Duodenal mucosa (tissue), 2 donors: ENCODE measurements around the gene LEO1.

Source experiments
- H3K27ac ChIP-seq: one replicate; pipeline ENCODE4 v1.7.0; 2013; ENCODE audit warnings: low read depth, low read length
- H3K27me3 ChIP-seq, 2 donors: one replicate each; pipeline ENCODE4 v1.7.0; 2013; ENCODE audit warnings: low read length in 2 of 2, control low read depth in 1 of 2; ENCODE audit not compliant: insufficient read depth in 2 of 2, control insufficient read depth in 1 of 2
- H3K36me3 ChIP-seq, 2 donors: one replicate each; pipeline ENCODE4 v1.7.0; 2013; ENCODE audit warnings: low read length in 2 of 2, control low read depth in 1 of 2; ENCODE audit not compliant: insufficient read depth in 2 of 2, control insufficient read depth in 1 of 2
- H3K4me1 ChIP-seq, 2 donors: one replicate each; pipeline ENCODE4 v1.7.0; 2013; ENCODE audit warnings: low read length in 2 of 2, control low read depth in 1 of 2; ENCODE audit not compliant: insufficient read depth in 2 of 2, control insufficient read depth in 1 of 2
- H3K4me3 ChIP-seq, 2 donors: one replicate each; pipeline ENCODE4 v1.7.0; 2013; ENCODE audit warnings: low read length in 2 of 2, low read depth in 1 of 2
- H3K9ac ChIP-seq, 2 donors: one replicate each; pipeline ENCODE4 v1.7.0; 2013; ENCODE audit warnings: low read length in 2 of 2, low read depth in 1 of 2
- H3K9me3 ChIP-seq, 2 donors: one replicate each; pipeline ENCODE4 v1.7.0; 2013; ENCODE audit warnings: low read length in 2 of 2, control low read depth in 1 of 2; ENCODE audit not compliant: control insufficient read depth in 1 of 2

LEO1 gene

DNA sequence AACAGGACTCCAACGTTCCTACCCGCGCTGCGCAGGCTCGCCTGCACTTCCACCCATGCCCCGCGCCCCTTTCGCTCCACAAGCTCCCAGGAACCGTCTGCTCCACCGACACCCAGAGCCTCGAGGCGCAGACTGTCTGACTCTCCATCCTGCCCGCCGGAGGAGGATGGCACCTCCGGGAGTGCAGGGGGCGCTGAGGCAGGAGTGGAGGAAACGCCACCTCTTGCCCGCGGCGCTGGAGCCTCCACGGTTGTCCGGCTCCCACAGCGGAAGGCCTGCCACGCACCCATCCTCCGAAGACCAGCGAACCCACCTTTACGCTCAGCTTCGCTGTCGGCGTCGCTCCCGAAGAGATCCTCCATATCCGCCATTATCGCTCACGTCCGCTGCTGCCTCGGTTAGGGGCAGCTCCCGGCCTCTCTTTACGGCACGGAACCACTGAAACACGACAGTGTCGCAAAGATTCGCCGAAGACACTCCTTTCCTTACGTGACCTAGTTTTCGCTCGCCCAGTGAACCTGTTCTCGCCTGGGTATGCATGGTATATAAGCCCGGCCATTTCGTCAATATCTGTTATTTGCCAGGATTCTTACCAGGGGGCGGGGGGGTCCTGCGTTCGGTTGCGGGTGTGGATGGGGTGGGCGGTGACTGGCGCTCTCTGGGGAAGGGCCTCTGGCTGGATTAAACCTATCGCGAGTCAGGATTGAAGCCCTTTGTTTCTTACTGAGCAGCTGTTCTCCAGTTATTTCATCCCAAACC, at the start of gene LEO1:
LEO1 (minus strand) TSS at position 404 of the 759 bp plus-strand sequence; CDS start at position 371, 33 bp downstream.
- Histone ChIP-seq H3K4me1 (peaks cover 18% of the 10 kb centered on the region in 2 donors), H3K27ac (peak within 1 kb of the TSS; percentile 86), H3K4me3 (peak within 1 kb of the TSS; percentile 98 to 100), H3K9ac (peak within 1 kb of the TSS; percentile 83 to 100), H3K27me3 (no peaks in the 10 kb centered on the region), H3K36me3 (no peaks in the 10 kb centered on the region), H3K9me3 (peaks cover 0 to 6% of the 10 kb centered on the region in 2 donors)

- Histone ChIP-seq H3K4me1 (peaks cover 11 to 26% of the 10 kb centered on the region in 2 donors), H3K9ac (peak overlapping the region; percentile 95 to 98), H3K27ac (peak overlapping the region; percentile 89), H3K36me3 (no peaks in the 10 kb centered on the region), H3K4me3 (peak overlapping the region; percentile 89 to 94), H3K27me3 (no peaks in the 10 kb centered on the region), H3K9me3 (no peaks in the 10 kb centered on the region)
Measured at GRCh38 chr15:52021128-52021671, 49.6 kb upstream of the LEO1 start.

DNA sequence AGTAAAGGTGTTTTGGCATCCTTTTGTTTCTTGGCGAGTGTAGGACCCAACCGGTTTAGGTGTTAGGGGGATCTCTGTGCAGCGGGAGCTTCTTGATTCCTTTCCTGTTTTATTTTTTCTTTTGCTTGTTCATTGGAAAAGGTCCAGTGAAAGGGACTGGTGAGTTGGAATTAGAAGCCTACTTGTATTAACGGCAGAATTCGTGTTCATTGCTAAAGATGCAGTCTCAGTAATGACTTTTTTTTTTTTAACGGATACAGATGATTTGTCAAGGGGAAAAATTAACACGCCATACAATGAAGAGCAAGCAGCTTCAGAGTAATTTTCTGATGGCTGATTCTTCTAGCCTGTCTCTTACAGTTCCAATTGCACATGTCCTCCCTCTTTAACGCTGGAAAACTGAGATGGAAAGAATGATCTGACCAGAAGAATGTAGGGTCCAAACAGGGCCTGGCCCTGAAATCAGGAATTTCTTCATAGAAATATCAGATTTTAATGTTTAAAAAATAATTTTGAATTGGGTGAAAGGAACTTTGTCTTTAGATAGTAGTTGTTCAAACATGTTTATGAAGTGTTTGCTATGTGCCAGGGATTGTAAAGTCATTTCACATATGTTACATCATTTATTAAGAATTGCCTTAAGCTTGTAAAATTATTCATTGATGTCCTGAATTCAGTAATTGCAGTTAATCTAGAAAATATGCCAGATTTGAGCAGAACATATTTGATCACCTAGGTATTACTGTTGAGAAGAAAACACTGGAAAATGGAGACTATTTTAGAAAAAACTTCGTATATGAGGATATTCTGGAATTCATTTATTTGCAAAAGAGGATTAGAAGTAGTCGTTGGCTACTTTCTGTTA, 48.9 kb upstream of the LEO1 start:
- H3K9me3 ChIP-seq: no peaks in the 10 kb centered on the region
- H3K36me3 ChIP-seq: no peaks in the 10 kb centered on the region
- H3K4me1 ChIP-seq: peaks cover 11 to 26% of the 10 kb centered on the region in 2 donors
- peak overlapping the region; percentile 89 to 94 for H3K4me3 ChIP-seq
- no peaks in the 10 kb centered on the region for H3K27me3 ChIP-seq
- H3K9ac ChIP-seq: peak overlapping the region; percentile 95 to 98
- H3K27ac ChIP-seq: peak overlapping the region; percentile 89

GRCh38 chr15:52019394-52020220, 48.0 kb upstream of the LEO1 start:
- Histone ChIP-seq H3K9ac (peak overlapping the region; percentile 95 to 98), H3K27ac (peak overlapping the region; percentile 89), H3K4me1 (peaks cover 11 to 26% of the 10 kb centered on the region in 2 donors), H3K9me3 (no peaks in the 10 kb centered on the region), H3K36me3 (no peaks in the 10 kb centered on the region), H3K4me3 (peak overlapping the region; percentile 89 to 94), H3K27me3 (no peaks in the 10 kb centered on the region)

DNA sequence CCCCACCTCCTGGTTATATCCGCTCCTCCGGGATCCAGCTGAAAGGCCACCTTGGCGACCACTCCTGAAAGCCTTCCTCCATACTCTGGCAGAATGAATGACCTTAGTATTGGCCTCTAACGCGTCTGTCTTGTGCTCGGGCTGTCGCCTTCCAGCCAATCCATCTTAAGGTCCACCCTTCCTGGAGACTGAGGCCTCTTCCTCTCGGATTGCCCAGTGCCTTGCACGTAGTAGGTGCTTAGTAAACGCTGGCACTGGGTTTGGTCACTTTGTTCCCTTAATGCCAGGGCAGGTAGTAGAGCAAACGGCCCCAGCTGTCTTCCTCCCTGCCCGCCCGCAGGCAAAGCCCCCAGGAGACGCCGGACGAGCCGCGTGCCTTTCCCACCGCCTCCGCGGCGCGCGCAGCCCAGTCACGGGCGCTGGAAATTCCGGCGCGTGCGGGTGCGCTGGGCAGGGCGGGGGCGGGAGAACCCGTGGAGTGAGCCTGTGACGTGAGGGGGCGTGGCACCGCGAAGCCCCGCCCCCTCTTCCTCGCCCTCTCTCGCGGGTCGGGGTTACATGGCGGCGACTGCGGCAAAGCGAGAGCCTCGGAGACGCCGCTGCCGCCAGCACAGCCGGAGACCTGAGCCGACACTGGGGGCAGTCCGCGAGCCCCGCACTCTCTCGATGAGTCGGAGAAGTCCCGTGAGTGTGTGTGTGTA, 47.3 kb upstream of the LEO1 start, which contains the start of gene MAPK6:
MAPK6 (plus strand) TSS at position 527 of the 701 bp plus-strand sequence. CDS start 27,242 bp downstream, outside the sequence.
- Histone ChIP-seq H3K27me3 (no peaks in the 10 kb centered on the region), H3K9ac (peak within 1 kb of the TSS; percentile 95 to 98), H3K27ac (peak within 1 kb of the TSS; percentile 89), H3K4me1 (peaks cover 11 to 26% of the 10 kb centered on the region in 2 donors), H3K9me3 (no peaks in the 10 kb centered on the region), H3K4me3 (peak within 1 kb of the TSS; percentile 89 to 94), H3K36me3 (no peaks in the 10 kb centered on the region)

- peak overlapping the region; percentile 67 to 75 for H3K9ac ChIP-seq
- H3K9me3 ChIP-seq: no peaks in the 10 kb centered on the region
- H3K27ac ChIP-seq: no peak overlapping the region
Measured at GRCh38 chr15:52018244-52018643, 46.7 kb upstream of the LEO1 start.

DNA sequence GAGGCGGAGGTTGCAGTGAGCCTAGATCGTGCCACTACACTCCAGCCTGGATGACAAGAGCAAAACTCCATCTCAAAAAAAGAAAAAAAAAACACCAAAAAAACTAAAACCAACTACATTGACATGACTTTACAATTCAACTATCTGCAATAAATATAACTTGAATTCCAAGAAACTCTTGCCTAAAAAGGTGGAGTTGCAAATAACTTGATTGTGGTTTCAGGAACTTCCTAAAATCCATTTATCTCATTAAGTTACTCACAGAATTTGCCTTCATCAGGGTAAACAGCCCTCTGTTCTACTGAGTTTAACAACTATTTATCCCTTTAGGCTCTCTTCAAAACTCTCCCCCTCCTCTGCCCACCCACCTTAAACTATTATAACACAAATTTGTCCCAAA, 44.7 kb upstream of the LEO1 start:
- Histone ChIP-seq H3K36me3 (no peaks in the 10 kb centered on the region), H3K27ac (no peak overlapping the region), H3K4me1 (peaks cover 8 to 16% of the 10 kb centered on the region in 2 donors), H3K9ac (no peak overlapping the region), H3K27me3 (no peaks in the 10 kb centered on the region), H3K4me3 (no peak overlapping the region), H3K9me3 (no peaks in the 10 kb centered on the region)

More at GRCh38 chr15:52018244-52018643, 46.7 kb upstream of the LEO1 start:
- H3K27me3 ChIP-seq: no peaks in the 10 kb centered on the region
- H3K36me3 ChIP-seq: no peaks in the 10 kb centered on the region
- H3K4me3 ChIP-seq: peak overlapping the region; percentile 65 to 67
- H3K4me1 ChIP-seq: peaks cover 11 to 26% of the 10 kb centered on the region in 2 donors

DNA sequence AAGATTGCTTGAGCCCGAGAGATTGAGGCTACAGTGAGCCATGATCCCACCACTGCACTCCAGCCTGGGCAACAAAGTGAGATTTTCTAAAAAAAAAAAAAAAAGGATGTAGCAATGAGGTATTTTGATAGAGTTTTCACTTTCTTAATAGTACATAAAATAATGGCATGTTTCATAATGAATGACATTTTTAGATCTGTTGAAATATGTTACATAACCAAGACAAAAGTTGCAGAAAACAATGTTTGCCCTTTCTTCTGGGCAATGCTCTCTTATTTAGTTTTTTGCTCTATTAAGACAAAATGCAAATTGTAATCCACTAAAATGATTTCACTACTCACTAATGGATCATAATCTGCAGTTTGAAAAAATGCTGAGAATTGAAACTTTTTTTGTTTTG, 43.0 kb upstream of the LEO1 start:
- no peaks in the 10 kb centered on the region for H3K9me3 ChIP-seq
- no peak overlapping the region for H3K4me3 ChIP-seq
- H3K27me3 ChIP-seq: no peaks in the 10 kb centered on the region
- H3K4me1 ChIP-seq: peaks cover 3 to 4% of the 10 kb centered on the region in 2 donors
- no peak overlapping the region for H3K9ac ChIP-seq
- no peaks in the 10 kb centered on the region for H3K36me3 ChIP-seq
- no peak overlapping the region for H3K27ac ChIP-seq
